Neural crest cell (in vitro differentiated cells): Measurements from ENCODE around the gene OSBPL6. TPM values are rescaled to one million over a fixed set of nuclear protein-coding genes. Genes with fewer than 3 reads are reported as not detected.
"Not testable (repeated sequence)": the region's sequence is repeated elsewhere in the genome, so short reads cannot be mapped to it uniquely, and the experiment has no call there.

Experiments used
- DNase-seq: peaks from one replicate; pipeline ENCODE4 v3.0.0; 2021; ENCODE audit warnings: low read depth, mixed read lengths, low spot score
- H3K27ac Mint-ChIP-seq: one replicate; pipeline ENCODE4 v1.8.0; 2021; ENCODE audit warnings: mild to moderate bottlenecking, mixed read lengths; ENCODE audit not compliant: unreplicated experiment
- H3K27me3 Mint-ChIP-seq: 2 replicates; pipeline ENCODE4 v1.8.0; 2021; ENCODE audit warnings: low read depth, mild to moderate bottlenecking, mixed read lengths
- H3K36me3 Mint-ChIP-seq: 2 replicates; pipeline ENCODE4 v1.8.0; 2021; ENCODE audit warnings: low read depth, mild to moderate bottlenecking, mixed read lengths
- H3K4me1 Mint-ChIP-seq: 2 replicates; pipeline ENCODE4 v1.8.0; 2021; ENCODE audit warnings: mixed read lengths
- H3K4me3 Mint-ChIP-seq: one replicate; pipeline ENCODE4 v1.8.0; 2021; ENCODE audit warnings: mild to moderate bottlenecking, mixed read lengths
- H3K9me3 Mint-ChIP-seq: 2 replicates; pipeline ENCODE4 v1.8.0; 2021; ENCODE audit warnings: mixed read lengths
- total RNA-seq: library from RNA; stranded (reverse); gene quantifications from 2 replicates; pipeline ENCODE4 v1.2.1, GENCODE V29; 2021
- TF ChIP-seq, protein P1 (sequence below): fragments of 200-600 bp; sonication (generic); conservative IDR thresholded peaks from 2 replicates; pipeline ENCODE4 v1.5.0; 2021; ENCODE audit warnings: antibody characterized with exemption, mild to moderate bottlenecking

OSBPL6 gene
- total RNA-seq, 1 donor from 2014 or later, result 10.8 TPM

GRCh38 chr2:178417916-178418315 lies 223.6 kb downstream of the OSBPL6 start:
- TF ChIP-seq, protein P1, sequence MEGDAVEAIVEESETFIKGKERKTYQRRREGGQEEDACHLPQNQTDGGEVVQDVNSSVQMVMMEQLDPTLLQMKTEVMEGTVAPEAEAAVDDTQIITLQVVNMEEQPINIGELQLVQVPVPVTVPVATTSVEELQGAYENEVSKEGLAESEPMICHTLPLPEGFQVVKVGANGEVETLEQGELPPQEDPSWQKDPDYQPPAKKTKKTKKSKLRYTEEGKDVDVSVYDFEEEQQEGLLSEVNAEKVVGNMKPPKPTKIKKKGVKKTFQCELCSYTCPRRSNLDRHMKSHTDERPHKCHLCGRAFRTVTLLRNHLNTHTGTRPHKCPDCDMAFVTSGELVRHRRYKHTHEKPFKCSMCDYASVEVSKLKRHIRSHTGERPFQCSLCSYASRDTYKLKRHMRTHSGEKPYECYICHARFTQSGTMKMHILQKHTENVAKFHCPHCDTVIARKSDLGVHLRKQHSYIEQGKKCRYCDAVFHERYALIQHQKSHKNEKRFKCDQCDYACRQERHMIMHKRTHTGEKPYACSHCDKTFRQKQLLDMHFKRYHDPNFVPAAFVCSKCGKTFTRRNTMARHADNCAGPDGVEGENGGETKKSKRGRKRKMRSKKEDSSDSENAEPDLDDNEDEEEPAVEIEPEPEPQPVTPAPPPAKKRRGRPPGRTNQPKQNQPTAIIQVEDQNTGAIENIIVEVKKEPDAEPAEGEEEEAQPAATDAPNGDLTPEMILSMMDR, result no peak
- DNase-seq, result no peak
- H3K36me3 Mint-ChIP-seq, result peaks cover 4% of the 10 kb centered on the region
- H3K4me1 Mint-ChIP-seq, result peaks cover 24% of the 10 kb centered on the region
- H3K4me3 Mint-ChIP-seq, result peak overlapping the region; percentile 3
- H3K27me3 Mint-ChIP-seq, result no peaks in the 10 kb centered on the region
- H3K27ac Mint-ChIP-seq, result no peak overlapping the region
- H3K9me3 Mint-ChIP-seq, result no peaks in the 10 kb centered on the region

DNA sequence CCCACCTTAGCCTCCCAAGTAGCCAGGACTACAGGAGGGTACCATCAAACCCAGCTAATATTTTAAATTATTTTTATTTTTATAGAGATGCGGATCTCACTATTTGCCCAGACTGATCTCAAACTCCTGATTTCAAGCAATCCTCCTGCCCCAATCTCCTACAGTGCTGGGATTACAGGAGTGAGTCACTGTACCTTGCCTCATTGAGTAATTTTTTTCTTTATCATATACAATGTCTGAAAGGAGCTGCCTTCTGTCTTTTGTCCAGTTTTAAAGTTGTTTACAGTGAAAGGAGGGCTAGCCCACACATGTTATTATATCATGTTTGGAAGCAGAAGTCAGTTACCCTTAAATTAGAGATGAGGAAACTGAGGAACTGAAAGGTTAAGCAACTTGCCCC lies 224.1 kb downstream of the OSBPL6 start:
- H3K36me3 Mint-ChIP-seq, result peaks cover 4% of the 10 kb centered on the region
- no peaks in the 10 kb centered on the region for H3K27me3 Mint-ChIP-seq
- H3K27ac Mint-ChIP-seq, result no peak overlapping the region
- peaks cover 19% of the 10 kb centered on the region for H3K4me1 Mint-ChIP-seq
- DNase-seq, result no peak
- H3K9me3 Mint-ChIP-seq, result no peaks in the 10 kb centered on the region
- no peak overlapping the region for H3K4me3 Mint-ChIP-seq
- TF ChIP-seq, protein P1, result no peak

DNA sequence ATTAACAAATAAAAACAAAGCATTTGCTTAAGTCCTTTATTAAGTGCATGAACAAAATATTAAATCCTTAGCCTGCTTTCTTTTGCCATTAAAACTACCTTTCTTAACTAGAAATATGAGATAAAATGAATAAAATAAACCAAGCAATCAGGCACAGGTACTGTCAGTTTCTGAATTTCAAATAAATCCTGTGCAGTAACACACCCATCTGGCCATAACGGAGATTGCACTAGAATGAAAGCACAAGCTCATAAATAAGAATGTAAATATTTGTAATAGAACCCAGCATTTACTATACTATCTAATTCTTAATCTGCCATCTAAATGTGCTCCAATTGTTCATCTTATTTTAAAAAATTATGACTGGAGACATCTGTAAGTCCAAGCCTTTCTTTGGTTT lies 224.8 kb downstream of the OSBPL6 start:
- Mint-ChIP-seq H3K27me3 (no peaks in the 10 kb centered on the region), H3K4me3 (no peak overlapping the region), H3K9me3 (no peaks in the 10 kb centered on the region), H3K4me1 (peaks cover 12% of the 10 kb centered on the region), H3K36me3 (peaks cover 8% of the 10 kb centered on the region), H3K27ac (no peak overlapping the region)
- DNase-seq, result no peak
- TF ChIP-seq, protein P1, result peak; percentile 56

DNA sequence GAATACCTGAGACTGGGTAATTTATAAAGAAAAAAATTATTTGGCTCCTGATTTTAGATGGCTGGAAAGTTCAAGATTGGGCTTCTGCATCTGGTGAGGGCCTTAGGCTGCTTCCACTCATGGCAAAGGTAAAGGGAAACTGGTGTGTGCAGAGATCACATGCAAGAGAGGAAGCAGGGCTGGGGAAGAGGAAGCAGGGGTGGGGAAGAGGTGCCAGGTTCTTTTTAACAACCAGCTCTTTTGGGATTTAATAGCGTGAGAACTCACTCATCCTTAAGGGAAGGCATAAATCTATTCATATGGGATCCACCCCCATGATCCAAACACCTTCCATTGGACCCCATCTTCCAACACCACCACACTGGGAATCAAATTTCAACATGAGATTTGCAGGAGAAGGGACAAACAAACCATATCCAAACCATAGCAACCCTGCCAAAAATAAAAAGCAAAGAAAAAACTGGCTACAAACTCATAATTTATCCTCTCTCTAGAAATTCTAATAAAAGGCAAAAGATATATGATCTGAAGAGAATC lies 226.2 kb downstream of the OSBPL6 start:
- H3K27me3 Mint-ChIP-seq, result no peaks in the 10 kb centered on the region
- no peaks in the 10 kb centered on the region for H3K4me1 Mint-ChIP-seq
- H3K9me3 Mint-ChIP-seq, result no peaks in the 10 kb centered on the region
- peaks cover 21% of the 10 kb centered on the region for H3K36me3 Mint-ChIP-seq
- TF ChIP-seq, protein P1, result no peak
- no peak for DNase-seq
- no peak overlapping the region for H3K4me3 Mint-ChIP-seq
- no peak overlapping the region for H3K27ac Mint-ChIP-seq

DNA sequence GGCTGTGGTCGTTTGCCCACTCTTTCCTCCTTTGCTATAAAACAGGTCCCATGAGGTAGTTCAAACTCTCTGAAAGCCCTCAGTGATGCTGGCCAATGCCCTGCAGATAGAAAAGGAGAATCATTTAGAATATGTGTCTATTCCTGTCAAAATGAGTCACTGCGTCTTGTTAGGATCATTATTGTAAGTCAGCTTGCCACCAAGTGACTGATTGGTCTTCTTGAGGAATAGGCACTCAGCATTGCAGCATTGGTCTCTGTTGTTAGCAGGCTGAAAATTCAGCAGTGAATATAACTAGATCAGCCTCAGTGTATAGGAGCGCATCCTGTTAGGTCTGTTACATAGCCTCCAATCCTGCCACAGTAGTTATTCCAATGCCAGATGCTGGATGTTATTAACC lies 227.8 kb downstream of the OSBPL6 start:
- Mint-ChIP-seq H3K4me3 (no peak overlapping the region), H3K27me3 (no peaks in the 10 kb centered on the region), H3K27ac (no peak overlapping the region), H3K36me3 (peaks cover 35% of the 10 kb centered on the region), H3K4me1 (no peaks in the 10 kb centered on the region), H3K9me3 (peaks cover 2% of the 10 kb centered on the region)
- TF ChIP-seq, protein P1, result no peak
- DNase-seq, result no peak

DNA sequence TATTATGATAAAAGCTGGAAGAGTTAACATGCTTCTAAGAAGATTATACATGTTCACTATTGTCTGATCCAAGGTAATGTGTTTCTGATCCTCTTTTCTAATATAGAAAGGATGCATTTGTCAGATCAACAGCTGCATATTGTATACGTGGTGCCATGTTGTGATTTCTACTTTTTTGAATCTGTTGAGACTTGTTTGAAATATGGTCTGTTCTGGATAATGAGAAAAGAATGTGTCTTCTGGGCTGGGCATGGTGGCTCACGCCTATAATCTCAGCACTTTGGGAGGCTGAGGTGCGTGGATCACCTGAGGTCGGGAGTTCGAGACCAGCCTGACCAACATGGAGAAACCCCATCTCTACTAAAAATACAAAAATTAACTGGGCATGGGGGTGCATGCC lies 229.4 kb downstream of the OSBPL6 start:
- DNase-seq, H3K9me3 Mint-ChIP-seq, H3K27me3 Mint-ChIP-seq, H3K4me1 Mint-ChIP-seq, H3K27ac Mint-ChIP-seq, H3K4me3 Mint-ChIP-seq: not testable (repeated sequence)
- peaks cover 41% of the 10 kb centered on the region for H3K36me3 Mint-ChIP-seq
